HepG2 (cell line): ENCODE measurements around the gene ZNF433. TPM values are rescaled to one million over a fixed set of nuclear protein-coding genes. Genes with fewer than 3 reads are reported as not detected.

ENCODE experiments used
- polyA plus RNA-seq, 8 experiments: library from polyadenylated mRNA; depleted of rRNA in 3 of 8; stranded (reverse) in 7 of 8; unstranded in 1 of 8; fragments of >200 nt; fragmentation: Illumina TruSeq in 4 of 8; extraction: Trizol in 4 of 8; gene quantifications; 2 replicates each; pipeline versions ENCODE4 v1.2.1 to v1.2.3, GENCODE V29; 2011 to 2016; ENCODE audit warnings: low read depth in 4 of 8, missing spikeins in 1 of 8, mixed read lengths in 1 of 8; ENCODE audit not compliant: insufficient read depth in 1 of 8
- small RNA-seq, 3 experiments: library from RNA; depleted of rRNA; stranded (forward); fragments of <200 nt; gene quantifications; one replicate each; pipeline ENCODE3, GENCODE V24; 2012; ENCODE audit warnings: low read depth in 2 of 3, low replicate concordance in 1 of 3; ENCODE audit not compliant: insufficient read length in 3 of 3, insufficient read depth in 2 of 3
- total RNA-seq, 5 experiments: library from RNA; depleted of rRNA; stranded (reverse); fragments of >200 nt; fragmentation: Illumina TruSeq; extraction: Trizol; gene quantifications; 2 replicates each; pipeline ENCODE4 v1.2.3, GENCODE V29; 2016; ENCODE audit warnings: low read depth in 1 of 5

Gene ZNF433
- total and polyA plus RNA-seq, 2 of the 13 experiments (the other 11 are each of a cell fraction or from before 2014, with no cell fraction given), result 1.8 to 4.9 TPM

Small RNA genes lying within 50 kb of the gene (small RNA-seq; reads per million reads assigned to genes)
- gene RNA5SP464 (0 reads per million in 3 experiments), gene RNA5SP465 (0 reads per million in 3 experiments), gene RNA5SP466 (0 reads per million in 3 experiments)

Other genes starting within 250 kb of the ZNF433 start
- gene ZNF491, start 237.2 kb downstream of the ZNF433 start, total RNA-seq (2016; rRNA removed; fragmentation: Illumina TruSeq; extraction: Trizol), result 1.7 and 2.2 TPM in 2 replicates
- gene ZNF491, start 237.2 kb downstream of the ZNF433 start, polyA plus RNA-seq (2011; rRNA removed), result 0.46 and 0.57 TPM in 2 replicates
- 12.4 and 16.8 TPM in 2 replicates for gene ZNF440, start 221.4 kb downstream of the ZNF433 start, total RNA-seq (2016; rRNA removed; fragmentation: Illumina TruSeq; extraction: Trizol)
- 2.4 and 2.7 TPM in 2 replicates for gene ZNF440, start 221.4 kb downstream of the ZNF433 start, polyA plus RNA-seq (2011; rRNA removed)
- gene ZNF439, start 187.0 kb downstream of the ZNF433 start, total RNA-seq (2016; rRNA removed; fragmentation: Illumina TruSeq; extraction: Trizol), result 3.9 and 4.9 TPM in 2 replicates
- 2.9 TPM in 2 replicates for gene ZNF439, start 187.0 kb downstream of the ZNF433 start, polyA plus RNA-seq (2011; rRNA removed)
- gene ZNF69, start 147.9 kb downstream of the ZNF433 start, total RNA-seq (2016; rRNA removed; fragmentation: Illumina TruSeq; extraction: Trizol), result 21.0 and 35.5 TPM in 2 replicates
- 8.5 and 9.6 TPM in 2 replicates for gene ZNF69, start 147.9 kb downstream of the ZNF433 start, polyA plus RNA-seq (2011; rRNA removed)
- 12.8 and 16.5 TPM in 2 replicates for gene ZNF700, start 110.6 kb downstream of the ZNF433 start, total RNA-seq (2016; rRNA removed; fragmentation: Illumina TruSeq; extraction: Trizol)
- gene ZNF700, start 110.6 kb downstream of the ZNF433 start, polyA plus RNA-seq (2011; rRNA removed), result 4.5 and 6.0 TPM in 2 replicates
- gene ZNF763, start 70.6 kb downstream of the ZNF433 start, total RNA-seq (2016; rRNA removed; fragmentation: Illumina TruSeq; extraction: Trizol), result 0.42 and 0.49 TPM in 2 replicates
- gene ZNF763, start 70.6 kb downstream of the ZNF433 start, polyA plus RNA-seq (2011; rRNA removed), result 0.08 and 0.16 TPM in 2 replicates
- 5.2 and 6.4 TPM in 2 replicates for gene ZNF878, start 17.3 kb upstream of the ZNF433 start, total RNA-seq (2016; rRNA removed; fragmentation: Illumina TruSeq; extraction: Trizol)
- 0.46 and 0.52 TPM in 2 replicates for gene ZNF878, start 17.3 kb upstream of the ZNF433 start, polyA plus RNA-seq (2011; rRNA removed)
- 3.2 and 6.0 TPM in 2 replicates for gene ZNF844, start 29.1 kb upstream of the ZNF433 start, total RNA-seq (2016; rRNA removed; fragmentation: Illumina TruSeq; extraction: Trizol)
- gene ZNF844, start 29.1 kb upstream of the ZNF433 start, polyA plus RNA-seq (2011; rRNA removed), result 0.90 and 1.0 TPM in 2 replicates
- 8.0 and 9.7 TPM in 2 replicates for gene ZNF20, start 104.7 kb upstream of the ZNF433 start, total RNA-seq (2016; rRNA removed; fragmentation: Illumina TruSeq; extraction: Trizol)
- gene ZNF20, start 104.7 kb upstream of the ZNF433 start, polyA plus RNA-seq (2011; rRNA removed), result 1.6 and 2.1 TPM in 2 replicates
- 12.2 and 17.7 TPM in 2 replicates for gene ZNF625, start 121.1 kb upstream of the ZNF433 start, total RNA-seq (2016; rRNA removed; fragmentation: Illumina TruSeq; extraction: Trizol)
- gene ZNF625, start 121.1 kb upstream of the ZNF433 start, polyA plus RNA-seq (2011; rRNA removed), result 1.7 and 1.8 TPM in 2 replicates
- 10.2 and 16.6 TPM in 2 replicates for gene ZNF136, start 127.4 kb upstream of the ZNF433 start, total RNA-seq (2016; rRNA removed; fragmentation: Illumina TruSeq; extraction: Trizol)
- gene ZNF136, start 127.4 kb upstream of the ZNF433 start, polyA plus RNA-seq (2011; rRNA removed), result 1.8 and 2.5 TPM in 2 replicates